GM12878 (cell line): ENCODE data around the gene CLEC3A. TPM values are rescaled to one million over a fixed set of nuclear protein-coding genes. Genes with fewer than 3 reads are reported as not detected.

Experiments
- ATAC-seq: fragments of 200-7000 bp; cut with Tn5 transposase; 3 replicates; pipeline ENCODE4 v1.9.1; 2020; ENCODE audit warnings: mild to moderate bottlenecking, moderate library complexity
- BruUV-seq: library from RNA; stranded (reverse); fragments of 400-500 nt; replicated peaks from 2 replicates; lab custom pipeline; 2021; lab: Mats Ljungman, UMichigan
- CTCF ChIA-PET: fragments of 300-600 bp; sonication (Branson Sonifier 250); formaldehyde crosslinking; extraction: SDS; loops from one replicate; lab custom pipeline; 2021; ENCODE audit warnings: inconsistent platforms; lab: Yijun Ruan, JAX
- POLR2A ChIA-PET: fragments of 350-600 bp; formaldehyde crosslinking; extraction: SDS; loops from one replicate; lab custom pipeline; 2021; ENCODE audit warnings: inconsistent platforms; lab: Charles Lee
- RAD21 ChIA-PET: fragments of 300-600 bp; sonication (Branson Sonifier 250); formaldehyde crosslinking; loops from one replicate; lab custom pipeline; 2023; ENCODE audit warnings: antibody characterized with exemption; ENCODE audit not compliant: unreplicated experiment; lab: Charles Lee
- SMC1A ChIA-PET: fragments of 300-600 bp; sonication (Branson Sonifier 250); formaldehyde crosslinking; loops from one replicate; lab custom pipeline; 2023; ENCODE audit not compliant: unreplicated experiment, uncharacterized antibody; lab: Charles Lee
- DNase-seq: peaks from one replicate; pipeline ENCODE4 v3.0.0-alpha.2; 2011; ENCODE audit warnings: low read depth, low spot score
- FAIRE-seq: peaks from 3 replicates; lab custom pipeline; 2011; peaks lifted over from hg19 to GRCh38; lab: Jason Lieb, UNC
- H2AFZ ChIP-seq: 2 replicates; pipeline ENCODE4 v1.6.0; 2011; ENCODE audit warnings: low read depth, low read length, control low read depth; ENCODE audit not compliant: control insufficient read depth
- H3K27ac ChIP-seq: 2 replicates; pipeline ENCODE4 v1.5.1; 2011; ENCODE audit warnings: control low read depth; ENCODE audit not compliant: control insufficient read depth, insufficient read depth
- H3K27me3 ChIP-seq, 2 experiments: replicated peaks in 1 of 2; 2 replicates each; pipeline versions ENCODE4 v1.6.0 to v1.6.1; 2011; ENCODE audit warnings: low read length in 1 of 2; ENCODE audit not compliant: control insufficient read depth in 2 of 2, insufficient read depth in 2 of 2
- H3K36me3 ChIP-seq, 2 experiments: 2 replicates each; pipeline ENCODE4 v1.5.1; 2011; ENCODE audit warnings: low read length in 1 of 2; ENCODE audit not compliant: control insufficient read depth in 2 of 2, insufficient read depth in 2 of 2
- H3K4me1 ChIP-seq: 2 replicates; pipeline ENCODE4 v1.6.1; 2011; ENCODE audit warnings: mild to moderate bottlenecking, low read length, moderate library complexity, mixed read lengths; ENCODE audit not compliant: control insufficient read depth, insufficient read depth
- H3K4me2 ChIP-seq: 2 replicates; pipeline ENCODE4 v1.6.0; 2011; ENCODE audit warnings: control low read depth; ENCODE audit not compliant: control insufficient read depth, insufficient read depth
- H3K4me3 ChIP-seq: fragments of 200-600 bp; sonication (generic); 2 replicates; pipeline ENCODE4 v1.5.1; 2016
- H3K79me2 ChIP-seq: 2 replicates; pipeline ENCODE4 v1.6.0; 2011; ENCODE audit warnings: low read length; ENCODE audit not compliant: control insufficient read depth, insufficient read depth
- H3K9ac ChIP-seq: 2 replicates; pipeline ENCODE4 v1.8.0; 2011; ENCODE audit warnings: low read length, control low read depth, mixed read lengths; ENCODE audit not compliant: control insufficient read depth, insufficient read depth
- H3K9me3 ChIP-seq: replicated peaks from 3 replicates; pipeline ENCODE4 v1.5.1; 2011; ENCODE audit warnings: mild to moderate bottlenecking, low read length; ENCODE audit not compliant: control insufficient read depth, insufficient read depth
- H4K20me1 ChIP-seq: 2 replicates; pipeline ENCODE4 v1.6.0; 2011; ENCODE audit not compliant: control insufficient read depth, insufficient read depth
- BACH1 ChIP-seq: fragments of 450-650 bp; IDR thresholded peaks from 2 replicates; pipeline ENCODE4 v1.6.1; 2017; ENCODE audit warnings: mild to moderate bottlenecking, borderline replicate concordance
- BCL3 ChIP-seq: IDR thresholded peaks from 2 replicates; pipeline ENCODE4 v1.6.1; 2011; ENCODE audit warnings: borderline replicate concordance, low read depth, mild to moderate bottlenecking, moderate library complexity, low read length; ENCODE audit not compliant: insufficient read depth, poor library complexity, severe bottlenecking
- CBX3 ChIP-seq: fragments of 200-600 bp; sonication (generic); IDR thresholded peaks from 2 replicates; pipeline ENCODE4 v1.6.1; 2016; ENCODE audit warnings: low read depth, borderline replicate concordance
- HDAC6 ChIP-seq: fragments of 200-600 bp; sonication (generic); IDR thresholded peaks from one replicate; pipeline ENCODE4 v1.8.0; 2017; ENCODE audit warnings: antibody characterized with exemption; ENCODE audit not compliant: unreplicated experiment
- IKZF1 ChIP-seq: fragments of 450-650 bp; conservative IDR thresholded peaks from 2 replicates; pipeline ENCODE4 v1.6.1; 2017; ENCODE audit warnings: antibody characterized with exemption, mild to moderate bottlenecking
- JUND ChIP-seq: IDR thresholded peaks from 2 replicates; pipeline ENCODE4 v1.6.1; 2012; ENCODE audit warnings: low read depth, mild to moderate bottlenecking, low read length, improper control_type of control experiment, moderate library complexity
- NFXL1 ChIP-seq: fragments of 450-650 bp; IDR thresholded peaks from 2 replicates; pipeline ENCODE4 v1.6.1; 2017; ENCODE audit warnings: antibody characterized with exemption, mild to moderate bottlenecking, borderline replicate concordance
- POLR2AphosphoS5 ChIP-seq: IDR thresholded peaks from 2 replicates; pipeline ENCODE4 v1.6.1; 2011; ENCODE audit warnings: mild to moderate bottlenecking, low read length, inconsistent platforms
- REST ChIP-seq: IDR thresholded peaks from 2 replicates; pipeline ENCODE4 v1.6.1; 2012; ENCODE audit warnings: mild to moderate bottlenecking, low read depth, low read length
- USF2 ChIP-seq: IDR thresholded peaks from 2 replicates; pipeline ENCODE4 v1.6.1; 2011; ENCODE audit warnings: low read depth, low read length, improper control_type of control experiment, borderline replicate concordance
- ZNF217 ChIP-seq: fragments of 450-650 bp; IDR thresholded peaks from 2 replicates; pipeline ENCODE4 v1.6.1; 2017; ENCODE audit warnings: antibody characterized with exemption, mild to moderate bottlenecking
- WGBS: methylation state at CpG from one replicate; pipeline ENCODE4 v1.1.6; 2016; ENCODE audit warnings: low lambda C conversion rate; ENCODE audit not compliant: insufficient replicate concordance, insufficient coverage; ENCODE audit errors: missing lambda C conversion rate; 5-methylcytosine and 5-hydroxymethylcytosine counted together
- in situ Hi-C: fragments of 300-500 bp; cut with MboI; formaldehyde crosslinking; loops from 9 replicates; pipeline ENCODE4 v1.14.3; 2018; ENCODE audit warnings: mixed read lengths
- intact Hi-C: fragments of 100-400 bp; cut with micrococcal nuclease; formaldehyde crosslinking; loops from one replicate; pipeline ENCODE4 v1.14.2; 2022; ENCODE audit not compliant: unreplicated experiment
- polyA plus RNA-seq, 11 experiments: library from polyadenylated mRNA; depleted of rRNA in 4 of 11; unstranded in 6 of 11; stranded (reverse) in 5 of 11; fragments of >200 nt; fragmentation: Nextera tagmentation in 4 of 11; fragmentation: Illumina TruSeq in 1 of 11; extraction: Ambion mirVana in 4 of 11; extraction: Trizol in 1 of 11; gene quantifications; 1 replicate in 1 of 11; 2 replicates in 10 of 11; pipeline versions ENCODE4 v1.2.1 to v1.2.3, GENCODE V29; 2011 to 2016; ENCODE audit warnings: inconsistent platforms in 2 of 11, missing spikeins in 2 of 11, low read depth in 1 of 11
- total RNA-seq, 4 experiments: library from RNA; depleted of rRNA in 3 of 4; stranded (reverse); fragments of >200 nt in 3 of 4; fragmentation: Illumina TruSeq in 1 of 4; extraction: Trizol in 1 of 4; gene quantifications; 2 replicates each; pipeline versions ENCODE4 v1.2.1 to v1.2.3, GENCODE V29; 2013 to 2021
- TF ChIP-seq, protein P1 (sequence below): IDR thresholded peaks from 2 replicates; pipeline ENCODE4 v1.6.1; 2012; ENCODE audit warnings: low read length, inconsistent platforms

Gene CLEC3A
- total and polyA plus RNA-seq, 10 of the 15 experiments (the other 5 are each of a cell fraction or from before 2014, with no cell fraction given), result not detected

DNA sequence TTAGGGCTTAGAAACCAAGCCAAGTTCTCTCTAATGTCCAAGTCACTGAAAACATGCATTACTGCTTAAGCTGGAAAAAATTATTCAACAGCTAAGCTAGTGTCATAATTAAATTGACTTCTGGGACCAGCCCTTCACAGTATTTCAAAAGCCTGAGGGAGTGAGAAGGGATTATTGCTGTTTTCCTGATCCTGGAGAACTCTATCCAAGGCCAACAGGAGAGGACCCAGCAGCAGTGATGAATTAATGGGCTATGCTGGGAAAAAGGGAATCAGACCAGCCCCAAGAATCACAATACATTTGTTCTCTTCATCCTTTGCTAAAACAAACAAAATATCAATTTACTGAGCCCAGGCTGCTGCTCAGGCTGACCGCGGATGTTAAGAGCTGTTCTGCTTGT is 34.5 kb upstream of the CLEC3A start:
- BruUV-seq, result no TSS peak
- H3K9me3 ChIP-seq, result no peaks in the 10 kb centered on the region; the same call in 2 of the 3 replicates
- no peak overlapping the region for H3K4me3 ChIP-seq
- no peaks in the 10 kb centered on the region for H3K27me3 ChIP-seq
- H3K4me2 ChIP-seq, result no peak overlapping the region
- H3K36me3 ChIP-seq, result no peaks in the 10 kb centered on the region
- intact Hi-C loops, result no loop called here
- in situ Hi-C loops, result no loop called here
- POLR2A ChIA-PET, result no interaction called here
- SMC1A ChIA-PET, result no interaction called here
- WGBS, result 47% methylated on average over 2 of the region's 2 CpGs
- TF ChIP-seq BCL3 (no peak), ZNF217 (no peak), HDAC6 (no peak), POLR2AphosphoS5 (no peak), BACH1 (no peak), USF2 (no peak), JUND (no peak), NFXL1 (no peak), REST (no peak), CBX3 (no peak), IKZF1 (no peak)
- TF ChIP-seq, protein P1, sequence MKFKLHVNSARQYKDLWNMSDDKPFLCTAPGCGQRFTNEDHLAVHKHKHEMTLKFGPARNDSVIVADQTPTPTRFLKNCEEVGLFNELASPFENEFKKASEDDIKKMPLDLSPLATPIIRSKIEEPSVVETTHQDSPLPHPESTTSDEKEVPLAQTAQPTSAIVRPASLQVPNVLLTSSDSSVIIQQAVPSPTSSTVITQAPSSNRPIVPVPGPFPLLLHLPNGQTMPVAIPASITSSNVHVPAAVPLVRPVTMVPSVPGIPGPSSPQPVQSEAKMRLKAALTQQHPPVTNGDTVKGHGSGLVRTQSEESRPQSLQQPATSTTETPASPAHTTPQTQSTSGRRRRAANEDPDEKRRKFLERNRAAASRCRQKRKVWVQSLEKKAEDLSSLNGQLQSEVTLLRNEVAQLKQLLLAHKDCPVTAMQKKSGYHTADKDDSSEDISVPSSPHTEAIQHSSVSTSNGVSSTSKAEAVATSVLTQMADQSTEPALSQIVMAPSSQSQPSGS, result no peak
- TF ChIP-seq, all 136 proteins: peak for 0
- no peak overlapping the region for H3K9ac ChIP-seq
- H4K20me1 ChIP-seq, result no peaks in the 10 kb centered on the region
- H3K79me2 ChIP-seq, result no peaks in the 10 kb centered on the region
- RAD21 ChIA-PET, result no interaction called here
- ATAC-seq (no peak), FAIRE-seq (no peak), DNase-seq (no peak)
- no peaks in the 10 kb centered on the region for H3K4me1 ChIP-seq
- H2AFZ ChIP-seq, result no peak overlapping the region
- CTCF ChIA-PET, result interaction anchor here (2.5 kb wide), 1 partner anchor 15 kb away, joined by 7 read pairs; no protein-coding TSS in a partner anchor
- H3K27ac ChIP-seq, result no peak overlapping the region
